Vagina (tissue), 2 donors: ENCODE data around the gene ESRP2. TPM values are rescaled to one million over a fixed set of nuclear protein-coding genes. Genes with fewer than 3 reads are reported as not detected.

Experiments used
- DNase-seq, 2 donors: peaks; one replicate each; pipeline ENCODE4 v3.0.0-alpha.2; 2017; ENCODE audit errors: extremely low spot score in 2 of 2
- H3K27ac ChIP-seq: fragments of 200-600 bp; sonication (generic); one replicate; pipeline ENCODE4 v1.5.1; 2019
- H3K27me3 ChIP-seq: fragments of 200-600 bp; sonication (generic); one replicate; pipeline ENCODE4 v1.5.1; 2019
- H3K36me3 ChIP-seq, 2 donors: fragments of 200-600 bp; sonication (generic); one replicate each; pipeline ENCODE4 v1.5.1; 2017 to 2019
- H3K4me1 ChIP-seq: fragments of 200-600 bp; sonication (generic); one replicate; pipeline ENCODE4 v1.5.1; 2019
- H3K4me3 ChIP-seq, 2 donors: fragments of 200-600 bp; sonication (generic); 1 replicate in 1 of 2; 2 replicates in 1 of 2; pipeline ENCODE4 v1.5.1; 2016 to 2019
- H3K9me3 ChIP-seq: fragments of 200-600 bp; sonication (generic); one replicate; pipeline ENCODE4 v1.5.1; 2019
- CTCF ChIP-seq, 3 experiments: fragments of 450-650 bp in 2 of 3; fragments of 200-600 bp in 1 of 3; sonication (generic) in 1 of 3; IDR thresholded peaks; one replicate each; pipeline ENCODE4 v1.5.1; 2017 to 2019; ENCODE audit warnings: antibody characterized with exemption in 3 of 3, mild to moderate bottlenecking in 2 of 3, moderate library complexity in 2 of 3
- POLR2A ChIP-seq, 2 donors: fragments of 450-650 bp; IDR thresholded peaks; one replicate each; pipeline ENCODE4 v1.6.1; 2017; ENCODE audit warnings: antibody characterized with exemption in 2 of 2, mild to moderate bottlenecking in 2 of 2, moderate library complexity in 2 of 2
- POLR2AphosphoS5 ChIP-seq, 2 donors: sonication (generic); formaldehyde crosslinking; IDR thresholded peaks; one replicate each; pipeline ENCODE4 v1.9.0; 2017; ENCODE audit warnings: antibody characterized with exemption in 2 of 2, mild to moderate bottlenecking in 2 of 2, low read depth in 1 of 2; ENCODE audit not compliant: insufficient read depth in 1 of 2
- intact Hi-C: fragments of 100-400 bp; cut with DNase I; formaldehyde crosslinking; loops from one replicate; pipeline ENCODE4 v1.15.1; 2023
- total RNA-seq: library from RNA; depleted of rRNA; stranded (reverse); fragments of >200 nt; gene quantifications from one replicate; pipeline ENCODE4 v1.2.3, GENCODE V29; 2016

The ESRP2 gene
- total RNA-seq, 1 donor from 2014 or later: 71.0 TPM

- TF ChIP-seq POLR2AphosphoS5 (IDR thresholded peaks at IDR 0.05; ENCODE audit: insufficient read depth in 1 of 2, low read depth in 1 of 2) (no peak), POLR2A (IDR thresholded peaks at IDR 0.05) (no peak), CTCF (IDR thresholded peaks at IDR 0.05) (peak; percentile 70 to 84 (median 83))
- Histone ChIP-seq H3K9me3 (no peaks in the 10 kb centered on the region), H3K27ac (no peak overlapping the region), H3K36me3 (peaks cover 0 to 30% of the 10 kb centered on the region in 2 donors), H3K27me3 (no peaks in the 10 kb centered on the region), H3K4me1 (peaks cover 11% of the 10 kb centered on the region), H3K4me3 (no peak overlapping the region)
- intact Hi-C loops: no loop called here
- DNase-seq: no peak
Observed at GRCh38 chr16:68229431-68230175, 6.3 kb downstream of the ESRP2 start.

- no peaks in the 10 kb centered on the region for H3K27me3 ChIP-seq
- no peaks in the 10 kb centered on the region for H3K9me3 ChIP-seq
- no peak for DNase-seq
- no peak overlapping the region for H3K4me3 ChIP-seq
- intact Hi-C loops: no loop called here
- peaks cover 0 to 30% of the 10 kb centered on the region in 2 donors for H3K36me3 ChIP-seq
- TF ChIP-seq POLR2A (IDR thresholded peaks at IDR 0.05) (no peak), POLR2AphosphoS5 (IDR thresholded peaks at IDR 0.05; ENCODE audit: insufficient read depth in 1 of 2, low read depth in 1 of 2) (no peak), CTCF (IDR thresholded peaks at IDR 0.05) (no peak)
- no peak overlapping the region for H3K27ac ChIP-seq
- peaks cover 2% of the 10 kb centered on the region for H3K4me1 ChIP-seq
Observed at GRCh38 chr16:68228652-68229051, 7.3 kb downstream of the ESRP2 start.

- Histone ChIP-seq H3K27ac (no peak overlapping the region), H3K36me3 (peaks cover 0 to 30% of the 10 kb centered on the region in 2 donors), H3K27me3 (no peaks in the 10 kb centered on the region), H3K4me1 (no peaks in the 10 kb centered on the region), H3K9me3 (no peaks in the 10 kb centered on the region), H3K4me3 (no peak overlapping the region)
- TF ChIP-seq CTCF (IDR thresholded peaks at IDR 0.05) (no peak), POLR2AphosphoS5 (IDR thresholded peaks at IDR 0.05; ENCODE audit: insufficient read depth in 1 of 2, low read depth in 1 of 2) (no peak), POLR2A (IDR thresholded peaks at IDR 0.05) (no peak)
- intact Hi-C loops: no loop called here
- DNase-seq: no peak
Observed at GRCh38 chr16:68227850-68228553, 7.9 kb downstream of the ESRP2 start.

GRCh38 chr16:68227183-68227793 lies 8.6 kb downstream of the ESRP2 start:
- Histone ChIP-seq H3K36me3 (peaks cover 0 to 30% of the 10 kb centered on the region in 2 donors), H3K4me1 (no peaks in the 10 kb centered on the region), H3K27ac (no peak overlapping the region), H3K4me3 (no peak overlapping the region), H3K27me3 (no peaks in the 10 kb centered on the region), H3K9me3 (no peaks in the 10 kb centered on the region)
- intact Hi-C loops: no loop called here
- DNase-seq: no peak
- no peak for TF ChIP-seq CTCF (IDR thresholded peaks at IDR 0.05)
- no peak for TF ChIP-seq POLR2AphosphoS5 (IDR thresholded peaks at IDR 0.05; ENCODE audit: insufficient read depth in 1 of 2, low read depth in 1 of 2)
- no peak for TF ChIP-seq POLR2A (IDR thresholded peaks at IDR 0.05)
